Fibroblast of lung (primary cell): Measurements from ENCODE around the gene ZNF366. TPM values are rescaled to one million over a fixed set of nuclear protein-coding genes. Genes with fewer than 3 reads are reported as not detected.

Experiments used
- DNase-seq, 2 donors: peaks; one replicate each; pipeline versions ENCODE4 v3.0.0 to v3.0.0-alpha.2; 2010; ENCODE audit warnings: low read depth in 2 of 2
- H2AFZ ChIP-seq: 2 replicates; pipeline ENCODE4 v1.5.1; 2012; ENCODE audit warnings: low read length, control low read depth, inconsistent platforms
- H3K27ac ChIP-seq: 2 replicates; pipeline ENCODE4 v1.5.1; 2011; ENCODE audit warnings: low read length, control low read depth; ENCODE audit not compliant: insufficient read depth
- H3K27me3 ChIP-seq: 2 replicates; pipeline ENCODE4 v1.5.1; 2011; ENCODE audit warnings: mild to moderate bottlenecking, low read length; ENCODE audit not compliant: control insufficient read depth, insufficient read depth
- H3K36me3 ChIP-seq: 2 replicates; pipeline ENCODE4 v1.5.1; 2011; ENCODE audit warnings: low read length; ENCODE audit not compliant: control insufficient read depth, insufficient read depth
- H3K4me1 ChIP-seq: 2 replicates; pipeline ENCODE4 v1.5.1; 2011; ENCODE audit warnings: low read length; ENCODE audit not compliant: control insufficient read depth, insufficient read depth; ENCODE audit errors: extremely low read depth
- H3K4me2 ChIP-seq: 2 replicates; pipeline ENCODE4 v1.5.1; 2011; ENCODE audit warnings: low read length, control low read depth; ENCODE audit not compliant: insufficient read depth; ENCODE audit errors: extremely low read depth
- H3K4me3 ChIP-seq, 4 experiments: fragments of 200-600 bp in 1 of 4; sonication (generic) in 1 of 4; replicated peaks in 1 of 4; 2 replicates each; pipeline ENCODE4 v1.5.1; 2011 to 2016; ENCODE audit warnings: low read length in 4 of 4, low read depth in 3 of 4, mild to moderate bottlenecking in 3 of 4, control low read depth in 2 of 4, inconsistent platforms in 1 of 4, mixed read lengths in 1 of 4; ENCODE audit not compliant: insufficient read depth in 1 of 4; ENCODE audit errors: control extremely low read depth in 1 of 4
- H3K79me2 ChIP-seq: 2 replicates; pipeline ENCODE4 v1.5.1; 2012; ENCODE audit warnings: mild to moderate bottlenecking, low read length, inconsistent platforms; ENCODE audit not compliant: control insufficient read depth, insufficient read depth
- H3K9ac ChIP-seq: 2 replicates; pipeline ENCODE4 v1.5.1; 2011; ENCODE audit warnings: mild to moderate bottlenecking, low read length, control low read depth; ENCODE audit not compliant: insufficient read depth
- H3K9me3 ChIP-seq: 2 replicates; pipeline ENCODE4 v1.5.1; 2012; ENCODE audit warnings: low read depth, low read length; ENCODE audit not compliant: control insufficient read depth, insufficient read depth
- H4K20me1 ChIP-seq: 2 replicates; pipeline ENCODE4 v1.5.1; 2011; ENCODE audit warnings: low read length; ENCODE audit not compliant: control insufficient read depth, insufficient read depth; ENCODE audit errors: extremely low read depth
- CTCF ChIP-seq, 2 donors: IDR thresholded peaks in 1 of 2; conservative IDR thresholded peaks in 1 of 2; 1 replicate in 1 of 2; 2 replicates in 1 of 2; pipeline ENCODE4 v1.5.1; 2011 to 2012; ENCODE audit warnings: low read length in 2 of 2, control low read depth in 1 of 2, inconsistent platforms in 1 of 2, low read depth in 1 of 2, mild to moderate bottlenecking in 1 of 2
- EZH2 ChIP-seq: IDR thresholded peaks from 2 replicates; pipeline ENCODE4 v1.5.1; 2012; ENCODE audit warnings: low read length, control low read depth, mild to moderate bottlenecking; ENCODE audit errors: missing control alignments
- polyA plus RNA-seq, 2 donors: library from polyadenylated mRNA; depleted of rRNA in 1 of 2; stranded (reverse) in 1 of 2; unstranded in 1 of 2; fragments of >200 nt; gene quantifications; 2 replicates each; pipeline ENCODE4 v1.2.1, GENCODE V29; 2011 to 2012; ENCODE audit warnings: missing spikeins in 1 of 2
- total RNA-seq: library from RNA; depleted of rRNA; stranded (reverse); fragments of >200 nt; gene quantifications from 2 replicates; pipeline ENCODE4 v1.2.1, GENCODE V29; 2014

Gene ZNF366
- total and polyA plus RNA-seq, 2 donors (not counting 1 experiment from before 2014, with no cell fraction given): not detected

GRCh38 chr5:72486371-72486770 is 20.8 kb downstream of the ZNF366 start:
- no peak overlapping the region for H3K4me2 ChIP-seq
- H3K4me1 ChIP-seq: no peaks in the 10 kb centered on the region
- no peaks in the 10 kb centered on the region for H3K9me3 ChIP-seq
- no peaks in the 10 kb centered on the region for H4K20me1 ChIP-seq
- H3K79me2 ChIP-seq: no peaks in the 10 kb centered on the region
- no peaks in the 10 kb centered on the region for H3K27me3 ChIP-seq
- H3K36me3 ChIP-seq: no peaks in the 10 kb centered on the region
- H3K27ac ChIP-seq: no peak overlapping the region
- no peak overlapping the region for H3K4me3 ChIP-seq
- DNase-seq: peak in 1 of 2 donors; percentile 77
- no peak overlapping the region for H2AFZ ChIP-seq
- H3K9ac ChIP-seq: no peak overlapping the region
- no peak for TF ChIP-seq EZH2

- Histone ChIP-seq H3K27me3 (no peaks in the 10 kb centered on the region), H3K9ac (no peak overlapping the region), H3K36me3 (no peaks in the 10 kb centered on the region), H3K27ac (no peak overlapping the region), H2AFZ (no peak overlapping the region), H4K20me1 (no peaks in the 10 kb centered on the region), H3K9me3 (no peaks in the 10 kb centered on the region), H3K4me3 (no peak overlapping the region), H3K4me2 (no peak overlapping the region), H3K4me1 (no peaks in the 10 kb centered on the region), H3K79me2 (no peaks in the 10 kb centered on the region)
- TF ChIP-seq CTCF (conservative IDR thresholded peaks at IDR 0.05 in 1 of 2, IDR thresholded peaks at IDR 0.05 in 1 of 2; ENCODE audit: low read depth in 1 of 2, low read length in 2 of 2) (no peak), EZH2 (no peak)
- no peak for DNase-seq
These were observed 21.7 kb downstream of the ZNF366 start for GRCh38 chr5:72485430-72485974.

- Histone ChIP-seq H2AFZ (no peak overlapping the region), H3K4me2 (no peak overlapping the region), H3K9ac (no peak overlapping the region), H3K9me3 (no peaks in the 10 kb centered on the region), H3K27me3 (no peaks in the 10 kb centered on the region), H3K4me3 (no peak overlapping the region), H3K36me3 (no peaks in the 10 kb centered on the region), H3K27ac (no peak overlapping the region), H3K4me1 (no peaks in the 10 kb centered on the region), H3K79me2 (no peaks in the 10 kb centered on the region), H4K20me1 (no peaks in the 10 kb centered on the region)
- no peak for DNase-seq
- TF ChIP-seq CTCF (conservative IDR thresholded peaks at IDR 0.05 in 1 of 2, IDR thresholded peaks at IDR 0.05 in 1 of 2; ENCODE audit: low read depth in 1 of 2, low read length in 2 of 2) (no peak), EZH2 (no peak)
These were observed 25.2 kb downstream of the ZNF366 start for GRCh38 chr5:72482046-72482445.
